ENCODE data around the gene ITGB7.
"Not testable (repeated sequence)": the region's sequence is repeated elsewhere in the genome, so short reads cannot be mapped to it uniquely, and the experiment has no call there.

The ITGB7 gene

GRCh38 chr12:53169644-53170043, 37.4 kb downstream of the ITGB7 start:
- H3K4me3 ChIP-seq (ENCODE audit: low read depth, low read length): no peak overlapping the region
- in situ Hi-C loops (cut with HindIII; ENCODE audit: low sequenced_read_pairs): loop anchor here (5.0 kb wide), 2 partner anchors 102 to 128 kb away; partner anchors contain the start of genes MYG1 and PFDN5
- TF ChIP-seq CTCF (IDR thresholded peaks at IDR 0.05; ENCODE audit: low read depth, low read length, missing control alignments): no peak
- DNase-seq (ENCODE audit: low read depth): no peak

- TF ChIP-seq CTCF (IDR thresholded peaks at IDR 0.05; ENCODE audit: low read depth, low read length, missing control alignments): no peak
- DNase-seq (ENCODE audit: low read depth): no peak
- in situ Hi-C loops (cut with HindIII; ENCODE audit: low sequenced_read_pairs): no loop called here
Observed at GRCh38 chr12:53166837-53167236, 40.2 kb downstream of the ITGB7 start.

GRCh38 chr12:53163008-53163407, 44.0 kb downstream of the ITGB7 start:
- H3K4me3 ChIP-seq (ENCODE audit: low read depth, low read length); DNase-seq (ENCODE audit: low read depth); in situ Hi-C loops (cut with HindIII; ENCODE audit: low sequenced_read_pairs): not testable (repeated sequence)

More at GRCh38 chr12:53166837-53167236, 40.2 kb downstream of the ITGB7 start:
- H3K4me3 ChIP-seq (ENCODE audit: low read depth, low read length): no peak overlapping the region

GRCh38 chr12:53161119-53161911, 45.7 kb downstream of the ITGB7 start:
- no peak for DNase-seq (ENCODE audit: low read depth)
- TF ChIP-seq CTCF (IDR thresholded peaks at IDR 0.05; ENCODE audit: low read depth, low read length, missing control alignments): no peak
- in situ Hi-C loops (cut with HindIII; ENCODE audit: low sequenced_read_pairs): no loop called here

DNA sequence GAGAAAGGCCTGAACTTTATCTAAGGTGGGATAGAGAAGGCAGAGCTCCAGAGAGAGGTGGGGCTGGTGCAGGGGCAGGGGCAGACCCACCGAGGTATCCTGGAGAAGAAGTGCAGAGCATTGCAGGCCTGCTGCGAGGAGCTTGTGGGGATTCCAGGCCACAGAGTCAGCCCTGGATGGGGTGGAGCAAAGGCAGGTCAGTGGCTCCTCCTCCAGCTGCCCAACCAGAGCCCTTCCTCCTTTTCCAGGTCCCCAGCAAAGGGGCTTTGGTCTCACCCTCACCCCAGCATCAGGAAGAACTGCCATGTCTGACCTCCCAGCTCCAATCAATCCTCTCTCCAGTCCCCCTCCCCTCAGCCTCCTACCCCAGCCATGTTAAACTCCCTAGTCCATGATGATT, 46.4 kb downstream of the ITGB7 start:
- no peak for TF ChIP-seq CTCF (IDR thresholded peaks at IDR 0.05; ENCODE audit: low read depth, low read length, missing control alignments)
- no peak overlapping the region for H3K4me3 ChIP-seq (ENCODE audit: low read depth, low read length)
- no peak for DNase-seq (ENCODE audit: low read depth)
- in situ Hi-C loops (cut with HindIII; ENCODE audit: low sequenced_read_pairs): no loop called here

More at GRCh38 chr12:53161119-53161911, 45.7 kb downstream of the ITGB7 start:
- no peak overlapping the region for H3K4me3 ChIP-seq (ENCODE audit: low read depth, low read length)

GRCh38 chr12:53160000-53160399, 47.1 kb downstream of the ITGB7 start:
- H3K4me3 ChIP-seq (ENCODE audit: low read depth, low read length): no peak overlapping the region
- no peak for TF ChIP-seq CTCF (IDR thresholded peaks at IDR 0.05; ENCODE audit: low read depth, low read length, missing control alignments)
- in situ Hi-C loops (cut with HindIII; ENCODE audit: low sequenced_read_pairs): no loop called here
- DNase-seq (ENCODE audit: low read depth): no peak

GRCh38 chr12:53159195-53159839, 47.7 kb downstream of the ITGB7 start:
- H3K4me3 ChIP-seq (ENCODE audit: low read depth, low read length): no peak overlapping the region
- peak; percentile 53 for DNase-seq (ENCODE audit: low read depth)
- peak; percentile 100 for TF ChIP-seq CTCF (IDR thresholded peaks at IDR 0.05; ENCODE audit: low read depth, low read length, missing control alignments)
- in situ Hi-C loops (cut with HindIII; ENCODE audit: low sequenced_read_pairs): no loop called here

Measured in astrocyte of the cerebellum (primary cell).